WTC11 (cell line): ENCODE results near the gene PTPN1. TPM values are rescaled to one million over a fixed set of nuclear protein-coding genes. Genes with fewer than 3 reads are reported as not detected.

Experiments used
- ATAC-seq: fragments of 200-7000 bp; cut with Tn5 transposase; 2 replicates; pipeline ENCODE4 v1.10.0; 2021; ENCODE audit warnings: mild to moderate bottlenecking, moderate library complexity
- CTCF ChIA-PET: fragments of 300-600 bp; sonication (Branson Sonifier 250); formaldehyde crosslinking; loops from one replicate; lab custom pipeline; 2021; ENCODE audit warnings: antibody characterized with exemption; lab: Charles Lee
- POLR2A ChIA-PET: fragments of 350-600 bp; sonication (Branson Sonifier 250); formaldehyde crosslinking; loops from one replicate; lab custom pipeline; 2021; ENCODE audit warnings: antibody characterized with exemption; lab: Charles Lee
- DNase-seq: peaks from one replicate; pipeline ENCODE4 v3.0.0; 2021; ENCODE audit warnings: low spot score
- H3K27ac Mint-ChIP-seq: 2 replicates; pipeline ENCODE4 v1.8.0; 2021; ENCODE audit warnings: mixed read lengths
- H3K27me3 Mint-ChIP-seq: 2 replicates; pipeline ENCODE4 v1.8.0; 2021; ENCODE audit warnings: low read depth, mild to moderate bottlenecking, moderate library complexity, mixed read lengths
- H3K36me3 Mint-ChIP-seq: 2 replicates; pipeline ENCODE4 v1.8.0; 2021; ENCODE audit warnings: mixed read lengths
- H3K4me1 Mint-ChIP-seq: 2 replicates; pipeline ENCODE4 v1.8.0; 2022; ENCODE audit warnings: mixed read lengths
- H3K4me3 Mint-ChIP-seq: 2 replicates; pipeline ENCODE4 v1.8.0; 2021; ENCODE audit warnings: mild to moderate bottlenecking, moderate library complexity, mixed read lengths
- H3K9me3 Mint-ChIP-seq: 2 replicates; pipeline ENCODE4 v1.8.0; 2021; ENCODE audit warnings: mixed read lengths
- CREB1 ChIP-seq: sonication (generic); formaldehyde crosslinking; IDR thresholded peaks from 2 replicates; pipeline ENCODE4 v1.8.0; 2023; ENCODE audit warnings: mild to moderate bottlenecking, missing genetic modification reagents
- ELF4 ChIP-seq: sonication (generic); formaldehyde crosslinking; IDR thresholded peaks from 2 replicates; pipeline ENCODE4 v1.8.1; 2022; ENCODE audit warnings: low read depth, mild to moderate bottlenecking, moderate library complexity, missing genetic modification reagents
- GABPB1 ChIP-seq: sonication (generic); formaldehyde crosslinking; IDR thresholded peaks from 2 replicates; pipeline ENCODE4 v1.8.1; 2023; ENCODE audit warnings: mild to moderate bottlenecking, missing genetic modification reagents
- MYBL2 ChIP-seq: sonication (generic); formaldehyde crosslinking; IDR thresholded peaks from 2 replicates; pipeline ENCODE4 v1.8.1; 2023; ENCODE audit warnings: mild to moderate bottlenecking, moderate library complexity, missing genetic modification reagents
- NFYB ChIP-seq: sonication (generic); formaldehyde crosslinking; conservative IDR thresholded peaks from 2 replicates; pipeline ENCODE4 v1.8.0; 2022; ENCODE audit warnings: low read depth, missing genetic modification reagents
- NR3C1 ChIP-seq: sonication (generic); formaldehyde crosslinking; conservative IDR thresholded peaks from 2 replicates; pipeline ENCODE4 v1.8.1; 2023; ENCODE audit warnings: low read depth, mild to moderate bottlenecking, missing genetic modification reagents
- TEAD4 ChIP-seq: sonication (generic); formaldehyde crosslinking; IDR thresholded peaks from 2 replicates; pipeline ENCODE4 v1.8.0; 2022; ENCODE audit warnings: mild to moderate bottlenecking, missing genetic modification reagents
- ZNF396 ChIP-seq: fragments of 250-450 bp; sonication (Bioruptor Pico); IDR thresholded peaks from 2 replicates; pipeline ENCODE4 v1.8.0; 2021; ENCODE audit warnings: mild to moderate bottlenecking, moderate library complexity, borderline replicate concordance
- total RNA-seq: library from RNA; stranded (reverse); gene quantifications from 3 replicates; pipeline ENCODE4 v1.2.3, GENCODE V29; 2021
- TF ChIP-seq, protein P1 (sequence below): sonication (generic); formaldehyde crosslinking; IDR thresholded peaks from 2 replicates; pipeline ENCODE4 v1.8.0; 2023; ENCODE audit warnings: mild to moderate bottlenecking, missing genetic modification reagents
- TF ChIP-seq, protein P2 (sequence below): fragments of 250-450 bp; sonication (Bioruptor Pico); IDR thresholded peaks from 2 replicates; pipeline ENCODE4 v1.9.0; 2021; ENCODE audit warnings: moderate library complexity, mild to moderate bottlenecking, inconsistent platforms, borderline replicate concordance
- TF ChIP-seq, protein P3 (sequence below): sonication (generic); formaldehyde crosslinking; IDR thresholded peaks from 2 replicates; pipeline ENCODE4 v1.8.1; 2022; ENCODE audit warnings: mild to moderate bottlenecking, moderate library complexity, missing genetic modification reagents
- TF ChIP-seq, protein P4 (sequence below): sonication (generic); formaldehyde crosslinking; IDR thresholded peaks from 2 replicates; pipeline ENCODE4 v1.8.1; 2023; ENCODE audit warnings: mild to moderate bottlenecking, missing genetic modification reagents, borderline replicate concordance
- TF ChIP-seq, protein P5 (sequence below): sonication (generic); formaldehyde crosslinking; IDR thresholded peaks from 2 replicates; pipeline ENCODE4 v1.8.0; 2022; ENCODE audit warnings: mild to moderate bottlenecking, missing genetic modification reagents
- TF ChIP-seq, protein P6 (sequence below): sonication (generic); formaldehyde crosslinking; conservative IDR thresholded peaks from 2 replicates; pipeline ENCODE4 v1.8.1; 2022; ENCODE audit warnings: mild to moderate bottlenecking, missing genetic modification reagents
- TF ChIP-seq, protein P7 (sequence below): sonication (generic); formaldehyde crosslinking; IDR thresholded peaks from 2 replicates; pipeline ENCODE4 v1.8.1; 2023; ENCODE audit warnings: mild to moderate bottlenecking, missing genetic modification reagents, moderate library complexity
- TF ChIP-seq, protein P8 (sequence below): fragments of 250-450 bp; sonication (Bioruptor Pico); conservative IDR thresholded peaks from 2 replicates; pipeline ENCODE4 v1.9.0; 2021; ENCODE audit warnings: mild to moderate bottlenecking

Gene PTPN1
- total RNA-seq, 1 experiment from 2014 or later = 29.4 TPM

DNA sequence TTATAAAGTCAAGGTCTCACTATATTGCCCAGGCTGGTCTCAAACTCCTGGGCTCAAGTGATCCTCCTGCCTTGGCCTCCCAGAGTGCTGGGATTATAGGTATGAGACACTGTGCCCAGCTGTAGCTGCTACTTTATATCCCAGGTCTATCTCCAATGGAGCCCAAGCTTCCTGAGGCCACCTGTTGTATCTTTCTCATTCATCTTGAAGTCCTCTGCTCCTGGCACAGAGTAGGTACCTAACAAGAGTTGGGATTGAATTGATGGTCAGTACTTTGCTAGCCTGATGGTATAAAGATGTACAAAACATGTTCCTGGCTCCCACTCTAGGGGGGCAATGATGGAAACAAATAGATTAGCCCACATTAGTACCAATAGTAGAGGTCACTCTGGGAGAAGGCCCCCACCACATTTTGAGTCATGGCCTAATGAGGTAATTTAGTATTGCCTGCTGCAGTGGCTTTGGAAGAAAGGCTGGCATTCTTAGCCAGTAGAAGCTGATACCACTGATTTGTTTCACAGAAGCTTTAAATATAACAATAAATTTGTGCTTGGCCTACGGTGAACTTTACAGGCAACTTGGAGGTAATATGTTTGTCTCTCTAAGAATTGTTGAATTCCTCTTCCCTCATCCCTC is 5.4 kb downstream of the PTPN1 start:
- DNase-seq (no peak), ATAC-seq (no peak)
- ChIA-PET CTCF (no interaction called here), POLR2A (no interaction called here)
- no peaks in the 10 kb centered on the region for H3K27me3 Mint-ChIP-seq
- TF ChIP-seq TEAD4 (no peak), ELF4 (CRISPR knock-in tag) (no peak), CREB1 (CRISPR knock-in tag) (no peak), NFYB (CRISPR knock-in tag) (no peak), GABPB1 (CRISPR knock-in tag) (no peak)
- TF ChIP-seq, protein P1, sequence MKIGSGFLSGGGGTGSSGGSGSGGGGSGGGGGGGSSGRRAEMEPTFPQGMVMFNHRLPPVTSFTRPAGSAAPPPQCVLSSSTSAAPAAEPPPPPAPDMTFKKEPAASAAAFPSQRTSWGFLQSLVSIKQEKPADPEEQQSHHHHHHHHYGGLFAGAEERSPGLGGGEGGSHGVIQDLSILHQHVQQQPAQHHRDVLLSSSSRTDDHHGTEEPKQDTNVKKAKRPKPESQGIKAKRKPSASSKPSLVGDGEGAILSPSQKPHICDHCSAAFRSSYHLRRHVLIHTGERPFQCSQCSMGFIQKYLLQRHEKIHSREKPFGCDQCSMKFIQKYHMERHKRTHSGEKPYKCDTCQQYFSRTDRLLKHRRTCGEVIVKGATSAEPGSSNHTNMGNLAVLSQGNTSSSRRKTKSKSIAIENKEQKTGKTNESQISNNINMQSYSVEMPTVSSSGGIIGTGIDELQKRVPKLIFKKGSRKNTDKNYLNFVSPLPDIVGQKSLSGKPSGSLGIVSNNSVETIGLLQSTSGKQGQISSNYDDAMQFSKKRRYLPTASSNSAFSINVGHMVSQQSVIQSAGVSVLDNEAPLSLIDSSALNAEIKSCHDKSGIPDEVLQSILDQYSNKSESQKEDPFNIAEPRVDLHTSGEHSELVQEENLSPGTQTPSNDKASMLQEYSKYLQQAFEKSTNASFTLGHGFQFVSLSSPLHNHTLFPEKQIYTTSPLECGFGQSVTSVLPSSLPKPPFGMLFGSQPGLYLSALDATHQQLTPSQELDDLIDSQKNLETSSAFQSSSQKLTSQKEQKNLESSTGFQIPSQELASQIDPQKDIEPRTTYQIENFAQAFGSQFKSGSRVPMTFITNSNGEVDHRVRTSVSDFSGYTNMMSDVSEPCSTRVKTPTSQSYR (CRISPR knock-in tag) = no peak
- TF ChIP-seq, protein P2, sequence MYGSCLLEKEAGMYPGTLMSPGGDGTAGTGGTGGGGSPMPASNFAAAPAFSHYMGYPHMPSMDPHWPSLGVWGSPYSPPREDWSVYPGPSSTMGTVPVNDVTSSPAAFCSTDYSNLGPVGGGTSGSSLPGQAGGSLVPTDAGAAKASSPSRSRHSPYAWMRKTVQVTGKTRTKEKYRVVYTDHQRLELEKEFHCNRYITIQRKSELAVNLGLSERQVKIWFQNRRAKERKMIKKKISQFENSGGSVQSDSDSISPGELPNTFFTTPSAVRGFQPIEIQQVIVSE (CRISPR knock-in tag) = no peak
- TF ChIP-seq, protein P3, sequence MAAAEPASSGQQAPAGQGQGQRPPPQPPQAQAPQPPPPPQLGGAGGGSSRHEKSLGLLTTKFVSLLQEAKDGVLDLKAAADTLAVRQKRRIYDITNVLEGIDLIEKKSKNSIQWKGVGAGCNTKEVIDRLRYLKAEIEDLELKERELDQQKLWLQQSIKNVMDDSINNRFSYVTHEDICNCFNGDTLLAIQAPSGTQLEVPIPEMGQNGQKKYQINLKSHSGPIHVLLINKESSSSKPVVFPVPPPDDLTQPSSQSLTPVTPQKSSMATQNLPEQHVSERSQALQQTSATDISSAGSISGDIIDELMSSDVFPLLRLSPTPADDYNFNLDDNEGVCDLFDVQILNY (CRISPR knock-in tag) = no peak
- TF ChIP-seq, protein P4, sequence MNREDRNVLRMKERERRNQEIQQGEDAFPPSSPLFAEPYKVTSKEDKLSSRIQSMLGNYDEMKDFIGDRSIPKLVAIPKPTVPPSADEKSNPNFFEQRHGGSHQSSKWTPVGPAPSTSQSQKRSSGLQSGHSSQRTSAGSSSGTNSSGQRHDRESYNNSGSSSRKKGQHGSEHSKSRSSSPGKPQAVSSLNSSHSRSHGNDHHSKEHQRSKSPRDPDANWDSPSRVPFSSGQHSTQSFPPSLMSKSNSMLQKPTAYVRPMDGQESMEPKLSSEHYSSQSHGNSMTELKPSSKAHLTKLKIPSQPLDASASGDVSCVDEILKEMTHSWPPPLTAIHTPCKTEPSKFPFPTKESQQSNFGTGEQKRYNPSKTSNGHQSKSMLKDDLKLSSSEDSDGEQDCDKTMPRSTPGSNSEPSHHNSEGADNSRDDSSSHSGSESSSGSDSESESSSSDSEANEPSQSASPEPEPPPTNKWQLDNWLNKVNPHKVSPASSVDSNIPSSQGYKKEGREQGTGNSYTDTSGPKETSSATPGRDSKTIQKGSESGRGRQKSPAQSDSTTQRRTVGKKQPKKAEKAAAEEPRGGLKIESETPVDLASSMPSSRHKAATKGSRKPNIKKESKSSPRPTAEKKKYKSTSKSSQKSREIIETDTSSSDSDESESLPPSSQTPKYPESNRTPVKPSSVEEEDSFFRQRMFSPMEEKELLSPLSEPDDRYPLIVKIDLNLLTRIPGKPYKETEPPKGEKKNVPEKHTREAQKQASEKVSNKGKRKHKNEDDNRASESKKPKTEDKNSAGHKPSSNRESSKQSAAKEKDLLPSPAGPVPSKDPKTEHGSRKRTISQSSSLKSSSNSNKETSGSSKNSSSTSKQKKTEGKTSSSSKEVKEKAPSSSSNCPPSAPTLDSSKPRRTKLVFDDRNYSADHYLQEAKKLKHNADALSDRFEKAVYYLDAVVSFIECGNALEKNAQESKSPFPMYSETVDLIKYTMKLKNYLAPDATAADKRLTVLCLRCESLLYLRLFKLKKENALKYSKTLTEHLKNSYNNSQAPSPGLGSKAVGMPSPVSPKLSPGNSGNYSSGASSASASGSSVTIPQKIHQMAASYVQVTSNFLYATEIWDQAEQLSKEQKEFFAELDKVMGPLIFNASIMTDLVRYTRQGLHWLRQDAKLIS (CRISPR knock-in tag) = no peak
- TF ChIP-seq, protein P5, sequence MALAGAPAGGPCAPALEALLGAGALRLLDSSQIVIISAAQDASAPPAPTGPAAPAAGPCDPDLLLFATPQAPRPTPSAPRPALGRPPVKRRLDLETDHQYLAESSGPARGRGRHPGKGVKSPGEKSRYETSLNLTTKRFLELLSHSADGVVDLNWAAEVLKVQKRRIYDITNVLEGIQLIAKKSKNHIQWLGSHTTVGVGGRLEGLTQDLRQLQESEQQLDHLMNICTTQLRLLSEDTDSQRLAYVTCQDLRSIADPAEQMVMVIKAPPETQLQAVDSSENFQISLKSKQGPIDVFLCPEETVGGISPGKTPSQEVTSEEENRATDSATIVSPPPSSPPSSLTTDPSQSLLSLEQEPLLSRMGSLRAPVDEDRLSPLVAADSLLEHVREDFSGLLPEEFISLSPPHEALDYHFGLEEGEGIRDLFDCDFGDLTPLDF = no peak
- TF ChIP-seq, protein P6, sequence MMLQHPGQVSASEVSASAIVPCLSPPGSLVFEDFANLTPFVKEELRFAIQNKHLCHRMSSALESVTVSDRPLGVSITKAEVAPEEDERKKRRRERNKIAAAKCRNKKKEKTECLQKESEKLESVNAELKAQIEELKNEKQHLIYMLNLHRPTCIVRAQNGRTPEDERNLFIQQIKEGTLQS (CRISPR knock-in tag) = no peak
- H3K4me3 Mint-ChIP-seq = no peak overlapping the region
- no peaks in the 10 kb centered on the region for H3K36me3 Mint-ChIP-seq
- peaks cover 26% of the 10 kb centered on the region for H3K4me1 Mint-ChIP-seq
- H3K9me3 Mint-ChIP-seq = no peaks in the 10 kb centered on the region
- no peak overlapping the region for H3K27ac Mint-ChIP-seq

DNA sequence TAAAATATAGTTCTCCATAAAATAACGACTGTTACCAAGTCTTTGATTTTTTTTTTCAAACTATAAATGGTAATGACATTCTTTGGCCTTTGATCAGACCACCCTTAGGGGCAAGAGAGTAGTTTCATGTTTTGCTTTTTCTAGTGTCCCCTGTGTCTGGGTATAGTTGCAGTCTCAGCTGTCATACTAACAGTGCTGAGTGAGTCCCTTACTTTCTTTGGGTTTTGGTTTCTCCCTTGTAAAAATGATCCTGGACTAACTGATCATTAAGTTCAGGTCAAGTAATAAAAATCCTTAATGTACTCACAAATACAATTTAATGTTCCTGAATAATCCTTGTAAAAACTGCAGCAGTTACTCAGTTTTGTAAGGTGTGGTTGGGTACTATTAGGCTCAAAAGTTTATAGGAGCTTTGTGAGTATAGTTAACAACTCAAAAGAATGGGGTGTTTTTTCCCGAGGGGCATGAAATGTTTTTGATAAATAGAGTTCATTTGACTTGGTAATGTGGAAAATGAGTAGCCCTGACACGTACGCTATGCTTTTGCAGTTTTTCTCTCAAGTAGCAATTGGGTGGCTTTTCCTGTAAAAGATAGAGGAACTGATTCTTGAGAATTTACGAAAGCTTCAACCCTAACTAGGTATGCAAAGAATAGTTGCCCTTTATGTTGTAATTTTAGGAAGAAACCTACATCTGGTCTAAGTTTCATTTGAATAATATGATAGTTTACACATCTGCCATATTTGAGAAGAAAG is 6.2 kb downstream of the PTPN1 start:
- no peak overlapping the region for H3K4me3 Mint-ChIP-seq
- peaks cover 20% of the 10 kb centered on the region for H3K4me1 Mint-ChIP-seq
- no peak for ATAC-seq
- ChIA-PET CTCF (interaction anchor here (0.6 to 1.4 kb wide), 3 partner anchors 10 to 77 kb away, joined by 3 to 4 read pairs (median 3); no protein-coding TSS in a partner anchor), POLR2A (no interaction called here)
- TF ChIP-seq, protein P7, sequence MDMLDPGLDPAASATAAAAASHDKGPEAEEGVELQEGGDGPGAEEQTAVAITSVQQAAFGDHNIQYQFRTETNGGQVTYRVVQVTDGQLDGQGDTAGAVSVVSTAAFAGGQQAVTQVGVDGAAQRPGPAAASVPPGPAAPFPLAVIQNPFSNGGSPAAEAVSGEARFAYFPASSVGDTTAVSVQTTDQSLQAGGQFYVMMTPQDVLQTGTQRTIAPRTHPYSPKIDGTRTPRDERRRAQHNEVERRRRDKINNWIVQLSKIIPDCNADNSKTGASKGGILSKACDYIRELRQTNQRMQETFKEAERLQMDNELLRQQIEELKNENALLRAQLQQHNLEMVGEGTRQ (CRISPR knock-in tag) = no peak
- TF ChIP-seq, protein P8, sequence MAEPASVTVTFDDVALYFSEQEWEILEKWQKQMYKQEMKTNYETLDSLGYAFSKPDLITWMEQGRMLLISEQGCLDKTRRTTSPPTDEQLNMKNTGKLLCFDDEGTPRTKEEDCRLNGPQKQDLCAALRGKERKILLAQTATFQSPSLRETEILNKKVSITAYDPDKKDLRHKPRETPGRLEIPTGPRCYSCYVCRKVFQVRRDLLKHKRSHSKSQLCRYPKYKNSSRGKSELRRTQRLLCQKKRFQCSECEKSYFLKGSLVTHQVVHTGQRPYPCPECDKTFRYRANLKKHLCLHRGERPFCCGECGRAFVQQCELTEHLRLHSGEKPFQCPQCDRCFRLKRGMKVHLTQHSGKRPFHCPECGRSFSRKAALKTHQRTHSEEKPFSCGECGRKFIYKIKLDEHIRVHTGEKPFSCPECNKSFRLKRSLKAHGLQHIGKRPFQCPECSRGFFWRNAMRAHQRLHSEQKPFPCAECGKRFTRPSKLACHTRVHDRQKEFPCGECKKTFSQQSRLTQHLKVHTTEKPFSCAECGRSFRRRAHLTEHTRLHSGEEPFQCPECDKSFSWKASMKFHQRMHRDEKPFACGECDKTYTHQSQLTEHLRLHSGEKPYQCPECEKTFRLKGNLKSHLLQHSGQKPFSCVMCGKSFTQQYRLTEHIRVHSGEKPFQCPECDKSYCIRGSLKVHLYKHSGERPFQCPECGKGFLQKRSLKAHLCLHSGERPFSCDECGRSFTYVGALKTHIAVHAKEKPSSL = no peak
- TF ChIP-seq MYBL2 (CRISPR knock-in tag) (no peak), ZNF396 (CRISPR knock-in tag) (no peak), NR3C1 (CRISPR knock-in tag) (no peak)
- no peaks in the 10 kb centered on the region for H3K36me3 Mint-ChIP-seq
- H3K9me3 Mint-ChIP-seq = no peaks in the 10 kb centered on the region
- no peak overlapping the region for H3K27ac Mint-ChIP-seq
- no peak for DNase-seq
- H3K27me3 Mint-ChIP-seq = no peaks in the 10 kb centered on the region
